ENCODE measurements around the gene B3GLCT.

B3GLCT gene

DNA sequence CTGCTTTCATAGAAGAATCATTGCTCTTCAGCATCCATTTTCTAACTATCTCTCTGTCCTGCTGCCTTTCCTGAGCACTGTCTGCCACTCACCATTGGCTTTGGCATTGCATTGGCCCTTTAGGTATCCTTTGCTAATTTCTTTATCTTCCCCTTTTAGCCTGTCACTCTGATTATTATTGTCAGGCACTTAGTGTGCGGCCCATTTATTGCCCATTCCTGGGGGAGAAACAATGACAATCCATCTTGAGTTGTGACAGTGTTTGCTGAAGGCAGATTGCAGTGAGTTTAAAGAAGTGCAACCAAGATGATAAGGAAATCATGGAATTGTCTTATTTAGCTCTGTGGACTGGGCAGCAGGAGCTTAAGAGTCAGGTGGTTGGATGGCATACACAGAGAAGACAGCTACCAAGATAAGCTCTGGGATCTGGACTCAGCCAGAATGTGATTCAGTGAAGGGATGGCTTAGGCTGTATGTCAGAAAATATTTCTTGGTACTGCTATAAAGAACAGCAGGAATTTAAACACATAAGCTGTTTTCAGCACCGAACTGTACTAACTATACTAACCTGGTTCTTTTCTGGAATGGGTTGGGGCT lies 25.3 kb downstream of the B3GLCT start:
- no peak for DNase-seq

DNA sequence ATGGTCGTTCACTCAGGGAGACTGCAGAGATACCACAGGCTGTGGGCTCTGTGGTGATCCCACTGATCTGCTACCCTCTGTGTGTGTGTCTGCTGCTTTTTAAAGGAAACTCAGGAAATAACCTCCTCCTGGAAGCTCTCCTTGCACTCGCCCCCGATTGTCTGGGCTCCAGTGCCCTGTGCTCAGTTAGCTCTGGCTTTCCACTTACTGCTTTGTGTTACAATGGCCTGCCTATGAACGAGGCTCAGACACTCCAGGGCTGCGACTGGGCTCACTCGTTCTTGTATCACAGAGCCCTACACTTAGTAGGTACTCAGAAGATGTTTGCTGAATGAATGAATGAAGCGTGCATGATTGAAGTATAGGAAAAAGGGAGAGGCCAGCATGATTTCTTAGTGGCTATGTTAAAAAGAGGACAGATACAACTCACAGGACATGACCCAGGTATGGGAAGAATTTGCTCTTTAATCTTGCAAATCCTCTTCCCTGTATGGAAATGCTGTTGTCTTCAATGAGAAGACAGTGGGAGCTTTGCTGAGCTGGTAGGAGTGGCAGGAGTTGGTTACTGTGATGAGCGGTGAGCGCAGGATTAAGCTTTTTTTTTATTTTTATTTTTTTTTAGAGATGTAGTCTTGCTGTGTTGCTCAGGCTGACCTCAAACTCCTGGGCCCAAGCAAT lies 26.4 kb downstream of the B3GLCT start:
- no peak for DNase-seq

DNA sequence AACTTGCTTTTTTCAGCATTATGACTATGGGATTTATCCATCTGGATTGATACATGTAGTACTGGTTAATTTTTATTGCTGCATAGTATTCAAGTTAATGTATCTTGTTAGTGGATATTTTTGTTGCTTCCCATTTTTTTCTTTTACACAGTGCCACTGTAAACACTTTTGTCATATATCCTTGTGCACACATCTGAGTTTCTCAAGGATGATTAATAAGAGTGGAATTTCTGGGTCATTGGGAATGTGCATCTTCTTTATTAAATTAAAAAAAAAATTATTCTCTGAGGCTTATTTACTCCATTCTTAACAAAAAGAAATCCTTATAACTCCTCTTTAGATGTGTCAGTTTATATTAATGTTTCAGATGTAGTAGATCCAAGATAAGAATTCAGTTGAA lies 27.3 kb downstream of the B3GLCT start:
- no peak for DNase-seq

DNA sequence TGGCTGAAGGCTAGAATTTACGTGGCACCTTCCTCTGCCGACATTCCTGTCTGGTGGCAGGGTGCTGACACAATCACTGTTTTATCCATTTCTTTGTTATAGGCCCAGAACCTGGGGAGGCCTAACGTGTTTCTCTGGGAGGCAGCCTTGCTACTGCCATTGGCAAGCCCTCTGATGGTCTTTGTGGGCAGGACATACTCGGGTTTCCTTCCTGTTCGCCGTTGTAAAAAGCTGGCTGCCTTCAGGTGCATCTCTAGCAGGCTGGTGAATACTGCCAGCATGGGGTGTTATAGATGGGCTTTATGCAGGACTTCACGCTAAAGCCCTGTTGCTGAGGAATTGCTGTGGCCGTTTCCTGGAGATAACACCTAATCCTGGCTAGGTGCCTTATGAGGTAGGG lies 28.1 kb downstream of the B3GLCT start:
- no peak for DNase-seq

DNA sequence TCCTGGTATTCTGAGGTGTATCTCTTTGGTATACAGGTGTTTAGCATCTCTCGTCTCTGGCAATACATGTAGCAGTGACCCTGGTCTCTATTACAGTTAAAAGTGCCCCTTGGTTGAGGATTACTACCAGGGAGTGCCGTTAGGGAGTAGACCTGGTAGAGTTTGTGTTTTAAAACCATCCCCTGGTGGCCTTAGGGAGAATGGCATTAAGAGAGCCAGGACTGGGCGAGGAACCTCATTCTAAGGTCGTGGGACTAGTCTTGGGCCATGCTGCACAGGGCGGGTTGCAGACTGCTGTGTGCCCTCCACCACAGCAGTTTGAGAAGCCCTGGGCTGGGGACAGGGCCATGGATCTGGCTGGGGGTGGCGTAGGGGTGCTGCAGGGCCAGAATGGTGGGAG lies 35.0 kb downstream of the B3GLCT start:
- DNase-seq = no peak

DNA sequence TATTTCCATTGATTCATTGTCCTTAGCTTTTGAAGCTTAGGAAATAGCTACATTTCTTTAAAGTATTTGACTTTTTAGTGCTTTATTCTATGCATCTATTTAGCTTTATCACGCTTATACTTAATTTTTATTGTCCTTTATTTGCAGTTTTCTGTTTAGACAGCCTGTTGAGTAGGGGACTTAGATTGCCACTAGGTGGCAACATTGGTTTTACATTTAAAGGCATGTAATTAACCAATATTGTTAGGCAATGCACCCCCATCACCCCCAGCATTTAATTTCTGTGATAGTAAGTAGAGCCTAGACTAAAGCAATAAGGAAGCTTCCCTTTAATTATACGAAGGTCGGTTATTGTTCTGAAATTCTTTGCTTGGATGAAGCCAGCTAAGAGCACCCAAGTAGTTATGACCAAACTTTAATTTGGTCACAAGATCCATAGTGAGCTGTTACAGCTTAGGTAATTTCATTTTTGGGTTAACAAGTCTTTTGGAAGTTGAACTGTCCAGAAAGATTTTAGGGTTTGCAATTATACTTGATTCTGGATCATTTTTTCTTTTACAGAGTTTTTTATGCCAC lies 36.5 kb downstream of the B3GLCT start:
- peak in 1 of 5 donors; percentile 16 for DNase-seq

DNA sequence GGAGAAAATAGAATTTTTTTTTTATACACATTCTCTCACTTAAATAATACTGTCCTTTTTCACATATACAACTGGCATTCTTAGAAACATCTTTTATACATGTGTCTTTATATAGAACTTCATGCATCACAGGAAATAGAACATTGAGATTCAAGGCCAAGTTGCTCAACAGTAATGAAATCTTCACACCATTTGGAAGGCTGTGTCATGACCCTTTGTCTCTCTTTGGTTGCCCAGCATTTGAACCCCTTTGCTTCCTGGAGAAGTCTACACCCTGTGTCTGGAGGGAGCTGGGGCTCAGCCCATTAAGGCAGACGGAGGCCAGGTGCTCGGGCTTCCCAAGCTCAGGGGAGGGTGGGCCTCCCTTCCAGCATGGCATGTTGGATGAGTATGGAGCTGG lies 41.1 kb downstream of the B3GLCT start:
- DNase-seq = no peak

DNA sequence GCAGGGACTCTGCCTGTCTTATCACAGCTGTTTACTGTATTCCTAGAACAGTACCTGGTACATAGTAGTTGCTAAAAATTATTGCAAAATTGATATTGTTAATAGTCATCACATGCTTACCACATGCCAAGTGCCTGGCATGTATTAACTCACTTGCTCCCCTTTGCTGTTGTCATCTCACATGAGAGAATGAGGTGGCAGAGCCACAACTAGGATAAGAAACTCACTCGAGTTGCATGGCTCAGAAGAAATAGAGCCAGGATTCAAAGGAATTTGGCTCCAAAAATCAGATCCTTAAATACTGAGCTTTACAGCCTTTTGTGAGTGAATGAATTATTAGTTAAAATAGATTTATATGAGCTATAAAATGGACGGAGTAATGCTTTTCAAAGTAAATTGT lies 42.6 kb downstream of the B3GLCT start:
- no peak for DNase-seq

DNA sequence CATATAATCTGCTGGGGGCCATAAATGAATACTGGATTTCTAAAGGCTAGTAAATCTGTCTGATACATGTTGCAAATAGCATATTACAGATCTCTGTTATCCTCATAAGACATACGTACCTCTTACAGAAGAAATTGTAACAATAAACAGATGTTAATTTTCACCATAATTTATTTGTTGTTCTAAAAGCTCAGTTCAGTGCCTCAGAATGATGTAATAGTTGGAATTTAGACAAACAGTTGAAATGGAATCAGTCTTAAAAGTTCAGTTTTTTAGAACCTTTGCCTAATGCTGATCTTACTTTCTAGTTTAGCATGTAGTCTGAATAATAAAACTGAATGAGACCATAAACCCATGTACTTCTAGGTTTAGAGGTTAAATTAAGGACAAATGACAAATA lies 43.1 kb downstream of the B3GLCT start:
- DNase-seq = no peak

DNA sequence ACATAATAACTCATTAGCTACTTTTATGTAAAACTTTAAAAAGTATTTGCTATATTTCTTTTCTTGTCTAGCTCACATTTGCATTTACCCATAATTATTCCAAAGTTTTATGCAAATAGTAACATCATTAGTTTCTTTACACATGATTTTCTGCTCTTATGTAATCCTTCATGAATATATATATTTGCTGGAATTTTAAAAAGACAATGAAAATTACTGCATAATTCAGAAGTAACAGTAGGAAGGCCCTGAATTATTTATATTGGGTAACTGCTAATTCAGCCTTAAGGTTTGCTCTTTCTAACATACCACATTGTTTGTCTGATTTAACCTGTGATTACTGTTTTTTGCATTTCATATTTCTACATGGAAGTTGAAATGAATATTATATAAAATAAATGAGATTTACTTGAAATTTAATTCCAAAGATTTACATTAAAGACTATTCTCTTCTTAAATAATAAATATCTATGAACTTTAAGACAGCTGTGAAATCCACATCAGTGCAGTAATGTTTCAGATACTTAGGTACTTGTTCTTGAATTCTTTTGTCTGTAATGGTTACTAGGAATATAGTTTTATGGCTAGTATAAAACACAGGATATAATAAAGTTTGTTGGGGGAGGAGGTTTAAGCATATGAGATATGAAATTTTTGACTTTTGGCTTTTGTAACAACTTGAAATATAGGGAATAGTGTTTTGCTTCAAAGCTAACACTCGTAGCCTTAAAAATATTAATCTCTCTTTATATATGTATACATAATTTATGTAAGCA lies 46.0 kb downstream of the B3GLCT start:
- DNase-seq = no peak

DNA sequence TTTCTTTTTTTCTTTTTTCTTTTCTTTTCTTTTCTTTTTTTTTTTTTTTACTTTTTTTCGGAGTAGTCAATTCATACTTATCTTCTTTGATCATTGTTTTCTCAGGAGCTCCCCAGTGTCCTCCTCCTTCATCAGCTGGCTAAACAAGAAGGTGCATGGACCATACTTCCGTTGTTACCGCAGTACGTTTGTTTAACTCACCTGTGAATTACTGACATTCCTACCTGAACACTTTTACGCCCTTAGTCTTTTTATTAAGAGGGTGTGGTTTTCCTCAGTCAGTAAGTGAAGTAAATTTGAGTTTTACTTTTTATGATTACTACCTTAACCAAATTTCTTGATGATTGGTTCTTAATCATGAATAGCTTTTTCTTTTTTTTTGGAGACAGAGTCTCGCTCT lies 47.1 kb downstream of the B3GLCT start:
- no peak for DNase-seq

DNA sequence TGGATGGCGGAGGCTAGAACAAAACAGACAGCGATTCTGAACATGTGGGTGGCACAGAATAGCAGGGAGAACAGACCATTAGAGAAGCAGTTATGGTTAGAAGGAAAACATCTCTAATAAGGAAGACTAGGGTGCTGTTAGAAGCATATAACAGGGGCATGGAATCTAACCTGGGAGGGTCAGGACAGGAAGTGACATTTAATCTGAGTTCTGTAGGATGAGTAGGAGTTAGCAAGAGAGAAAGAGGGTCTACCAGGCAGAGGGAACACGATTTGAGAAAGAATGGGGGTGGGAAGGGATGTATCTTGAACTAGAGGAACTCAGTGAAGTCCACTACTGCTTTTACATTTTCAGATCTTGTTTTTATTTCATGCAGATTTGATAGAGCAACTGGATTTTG lies 48.6 kb downstream of the B3GLCT start:
- DNase-seq = no peak

DNA sequence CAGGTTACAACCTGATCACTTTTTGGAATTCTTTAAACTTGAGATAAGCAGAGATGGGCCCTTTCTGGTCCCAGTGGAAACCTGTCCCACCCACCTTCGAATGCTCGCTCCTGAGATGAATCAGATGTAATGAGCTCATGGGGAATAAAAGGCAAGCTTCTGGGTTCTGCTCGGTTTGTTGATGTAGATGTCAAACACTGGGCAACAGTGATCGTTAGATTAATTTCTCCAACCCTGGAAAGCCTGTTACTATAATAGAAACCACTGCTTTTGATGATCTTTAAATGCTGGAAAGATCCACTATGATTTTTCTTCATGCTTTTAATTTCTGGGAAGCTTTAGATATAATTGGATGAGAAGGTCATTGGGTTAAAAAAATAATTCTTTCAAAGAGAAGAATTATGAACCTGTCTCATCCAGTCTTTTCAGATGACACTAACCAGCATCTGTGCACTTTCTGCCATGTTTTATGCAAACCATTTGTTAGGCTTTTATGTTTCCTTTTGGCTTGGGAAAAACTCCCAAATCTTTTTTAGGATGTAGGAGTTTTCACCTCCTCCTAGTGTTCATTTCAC lies 49.3 kb downstream of the B3GLCT start:
- no peak for DNase-seq

DNA sequence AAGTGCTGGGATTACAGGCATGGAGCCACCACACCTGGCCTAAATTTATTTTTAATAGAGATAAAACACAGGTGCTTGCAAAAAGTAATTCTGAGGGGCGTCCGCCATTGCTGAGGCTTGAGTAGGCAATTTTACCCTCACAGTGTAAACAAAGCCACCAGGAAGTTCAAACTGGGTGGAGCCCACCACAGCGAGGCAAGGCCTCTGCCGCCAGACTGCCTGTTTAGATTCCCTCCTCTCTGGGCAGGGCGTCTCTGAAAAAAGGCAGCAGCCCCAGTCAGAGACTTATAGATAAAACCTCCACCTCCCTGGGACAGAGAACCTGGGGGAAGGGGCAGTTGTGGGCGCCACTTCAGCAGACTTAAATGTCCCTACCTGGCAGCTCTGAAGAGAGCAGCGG lies 50.7 kb downstream of the B3GLCT start:
- DNase-seq = no peak

DNA sequence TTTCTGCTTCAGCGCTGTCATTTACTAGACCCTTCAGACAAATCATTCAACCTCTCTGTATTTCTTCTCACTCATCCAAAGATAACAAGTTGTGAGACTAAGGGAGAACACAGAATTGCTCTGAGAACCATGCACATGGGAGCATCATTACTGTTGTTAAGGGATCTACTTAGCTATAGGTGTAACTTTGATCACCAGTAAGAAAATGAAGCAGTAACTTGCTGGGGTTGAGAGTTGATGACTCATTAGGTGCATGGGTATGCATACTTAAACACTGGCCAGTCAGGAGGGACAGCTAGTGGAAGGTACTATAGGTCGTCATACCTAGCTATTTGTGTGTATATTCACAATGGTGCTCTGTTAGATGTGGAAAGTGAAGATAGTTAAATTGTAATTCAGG lies 61.5 kb downstream of the B3GLCT start:
- no peak for DNase-seq

DNA sequence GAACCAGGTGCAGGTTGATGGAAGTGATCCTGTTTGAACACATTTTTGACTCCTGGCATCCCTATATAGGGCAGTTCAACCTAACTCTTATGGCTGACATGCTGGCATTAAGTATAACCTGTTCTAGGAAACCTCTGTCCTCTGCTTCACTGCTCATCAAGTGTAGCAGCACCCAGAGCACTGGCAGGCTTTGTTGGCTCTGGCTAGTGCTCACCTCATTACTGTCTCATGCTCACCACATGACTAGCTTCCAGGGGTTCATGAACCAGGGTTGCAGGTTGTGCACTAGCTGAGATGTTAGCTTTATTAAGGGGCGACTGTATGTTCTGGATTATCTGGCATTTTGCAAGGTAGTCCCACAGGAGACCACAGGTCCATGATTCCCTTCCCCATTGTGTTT lies 63.6 kb downstream of the B3GLCT start:
- DNase-seq = no peak

DNA sequence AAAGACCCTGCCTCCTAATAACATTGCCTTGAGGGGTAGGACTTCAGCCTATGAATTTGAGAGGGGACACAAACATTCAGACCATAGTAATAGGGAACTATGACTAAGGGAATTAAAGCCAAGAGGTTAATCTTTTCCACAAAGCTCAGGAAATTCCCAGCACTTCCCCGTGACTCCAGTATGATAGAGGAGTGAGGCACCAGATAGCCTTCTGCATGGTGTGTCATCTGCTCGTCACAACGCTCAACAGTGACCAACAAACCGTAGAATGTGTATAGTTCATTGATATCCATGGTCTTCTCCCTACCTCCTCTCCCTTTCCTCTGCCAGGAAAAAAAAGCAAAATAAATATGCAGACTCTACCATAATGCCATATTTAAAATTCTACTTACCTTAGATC lies 64.4 kb downstream of the B3GLCT start:
- DNase-seq = no peak

DNA sequence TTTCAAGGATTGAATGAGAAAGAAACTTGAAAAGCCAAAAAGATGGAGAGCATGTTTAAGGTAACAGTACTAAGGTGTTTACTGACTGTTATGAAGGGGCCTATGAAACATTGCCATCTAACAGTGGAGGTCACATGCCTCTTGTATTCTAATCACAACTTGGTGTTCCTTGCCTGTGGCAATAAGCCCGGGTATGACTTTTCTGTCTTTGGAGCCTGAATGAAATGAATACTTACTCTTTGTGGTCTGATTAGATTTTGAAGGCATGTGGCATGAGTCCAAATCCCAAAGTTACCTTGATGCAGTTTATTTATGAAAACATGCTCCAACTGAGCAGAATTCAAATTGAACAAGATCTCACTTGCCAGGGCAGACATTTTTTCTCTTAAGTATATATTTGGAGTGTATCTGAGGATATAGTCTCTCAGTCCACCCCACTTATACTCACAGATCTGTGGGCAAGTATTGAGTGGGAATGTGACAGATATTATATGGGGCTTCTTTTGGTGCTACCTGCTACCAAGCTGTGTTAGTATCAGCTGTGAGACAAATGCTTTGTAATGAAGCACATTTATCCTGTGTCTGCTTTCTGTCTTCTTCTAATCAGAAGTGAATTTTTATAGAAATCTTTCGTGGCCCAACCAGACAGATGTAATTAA lies 67.5 kb downstream of the B3GLCT start:
- DNase-seq = no peak

DNA sequence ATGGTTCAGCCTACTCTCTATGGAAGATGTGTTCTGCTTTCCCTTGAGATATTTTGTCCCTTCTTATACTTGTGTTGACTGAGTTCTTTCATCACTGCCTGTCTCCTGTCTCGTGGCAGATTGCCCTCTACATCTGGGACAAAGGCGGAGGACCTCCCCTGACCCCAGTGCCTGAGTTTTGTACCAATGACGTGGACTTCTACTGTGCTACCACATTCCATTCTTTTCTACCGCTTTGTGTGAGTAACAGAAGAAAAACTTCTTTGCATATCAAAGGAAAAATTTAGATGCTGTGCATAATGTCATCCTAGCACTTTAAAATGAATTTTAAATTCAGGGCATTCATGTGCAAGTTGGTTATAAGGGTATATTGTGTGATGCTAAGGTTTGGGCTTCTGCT lies 74.6 kb downstream of the B3GLCT start:
- DNase-seq = no peak

DNA sequence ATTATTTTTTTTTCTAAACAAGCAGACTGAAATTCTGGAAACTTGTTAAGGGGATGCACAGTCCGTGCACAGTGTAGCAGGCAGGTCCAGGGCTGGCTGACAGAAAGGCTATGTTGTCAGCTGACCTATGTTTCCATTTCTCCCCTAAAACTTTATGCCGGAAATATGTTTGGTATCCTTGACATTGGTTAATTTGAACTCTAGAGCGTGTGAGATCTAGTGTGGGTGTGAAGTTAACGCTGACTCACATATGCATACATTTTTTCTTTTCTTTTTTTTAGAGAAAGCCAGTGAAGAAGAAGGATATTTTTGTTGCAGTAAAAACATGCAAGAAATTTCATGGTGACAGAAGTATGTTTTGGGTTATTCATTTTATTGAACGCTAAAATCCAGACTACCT lies 76.6 kb downstream of the B3GLCT start:
- DNase-seq = no peak

DNA sequence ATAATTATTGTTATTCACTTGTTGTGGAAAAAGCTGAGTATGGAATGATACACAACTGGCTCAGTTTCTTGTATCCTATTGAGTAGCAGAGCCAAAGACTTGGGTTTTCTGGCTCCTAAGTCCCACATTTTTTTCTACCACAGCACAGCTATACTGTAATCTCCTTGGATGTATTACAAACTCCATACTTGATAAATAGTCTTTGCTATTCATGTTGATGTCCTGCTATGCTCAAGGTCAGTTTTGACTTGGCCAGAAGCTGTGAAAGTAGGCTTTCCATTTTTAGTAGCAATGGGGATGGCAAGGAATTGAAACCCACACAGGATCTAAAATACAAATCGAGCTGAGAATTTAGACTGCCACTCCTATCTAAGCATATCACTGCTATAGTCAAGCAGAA lies 79.1 kb downstream of the B3GLCT start:
- DNase-seq = no peak

DNA sequence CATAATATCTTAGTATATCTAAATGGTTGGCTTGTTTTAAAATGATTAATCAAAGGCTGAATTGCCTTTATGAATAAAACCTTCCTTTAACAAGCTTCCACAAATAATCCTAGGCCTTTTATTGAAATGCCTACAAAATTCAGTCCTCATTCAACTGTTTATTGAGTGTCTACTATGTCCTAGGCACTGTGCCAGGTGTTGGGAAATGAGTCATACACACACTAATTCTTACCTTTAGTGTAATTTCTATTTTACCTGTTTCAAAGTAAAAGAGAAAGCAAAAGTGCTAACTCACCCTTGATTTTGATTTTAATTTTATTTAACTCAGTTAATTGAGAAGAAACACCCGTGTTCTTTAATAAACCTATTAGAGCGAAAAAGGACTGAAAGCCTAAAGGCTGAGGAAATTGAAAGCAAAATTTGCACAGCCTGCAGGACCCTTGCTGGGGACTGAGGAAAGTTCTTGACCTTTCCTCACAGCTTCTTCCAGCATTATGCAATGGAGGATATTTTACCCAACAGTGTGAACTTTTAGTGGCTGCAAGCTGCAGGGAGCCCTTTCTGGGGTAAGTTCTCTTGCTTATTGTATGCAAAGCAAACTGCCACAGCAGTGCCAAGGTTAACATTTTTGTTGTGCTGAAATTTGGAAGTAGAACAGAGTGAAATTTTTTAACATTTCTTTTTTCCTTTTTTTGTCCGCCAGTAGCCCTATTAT lies 83.1 kb downstream of the B3GLCT start:
- no peak for DNase-seq

All from T-helper 1 cell (primary cell).